ENCODE results near the gene ARHGDIB. TPM values are rescaled to one million over a fixed set of nuclear protein-coding genes. Genes with fewer than 3 reads are reported as not detected.

ARHGDIB gene
- total RNA-seq, 5 donors from 2014 or later (not counting 1 experiment from before 2014, with no cell fraction given): 722 to 938 (median 785) TPM

- H3K4me3 Mint-ChIP-seq: peak overlapping the region; percentile 59 to 97 (median 82)
These were observed 11.8 kb downstream of the ARHGDIB start for GRCh38 chr12:14949631-14950030.

GRCh38 chr12:14948672-14949071 is 12.7 kb downstream of the ARHGDIB start:
- Mint-ChIP-seq H3K27ac (peak overlapping the region; percentile 96 to 99), H3K36me3 (peaks cover 71% of the 10 kb centered on the region), H3K4me3 (peak overlapping the region; percentile 73 to 97 (median 82)), H3K4me1 (peaks cover 93 to 94% (median 94%) of the 10 kb centered on the region in 3 donors), H3K27me3 (no peaks in the 10 kb centered on the region), H3K9me3 (no peaks in the 10 kb centered on the region)
- ChIA-PET CTCF (interaction anchor here in 1 of 2 donors (0.6 to 1.8 kb wide), 12 partner anchors 8 to 914 kb away, joined by 3 to 7 read pairs (median 3); partner anchors contain the start of gene ARHGDIB), POLR2A (interaction anchor here (1.1 to 2.0 kb wide), 7 partner anchors 8 to 583 kb away, joined by 3 to 12 read pairs (median 7); partner anchors contain the start of genes ARHGDIB (in 1 of the 2), ATF7IP (in 1 of the 2), C12orf60 (in 1 of the 2) and WBP11 (in 1 of the 2))
- H3K36me3 ChIP-seq (ENCODE audit: control insufficient read depth in 2 of 2, extremely low read depth in 1 of 2, insufficient read depth in 1 of 2, low read length in 1 of 2): peaks cover 0 to 76% of the 10 kb centered on the region in 2 donors
- H3K4me3 ChIP-seq (ENCODE audit: control insufficient read depth in 1 of 2, extremely low read depth in 1 of 2, low read length in 1 of 2): peak overlapping the region; percentile 23 to 60
- H3K9me3 ChIP-seq: no peaks in the 10 kb centered on the region
- WGBS (ENCODE audit: insufficient coverage): 0% methylated on average over 2 of the region's 3 CpGs
- peak overlapping the region; percentile 97 for H3K27ac ChIP-seq (ENCODE audit: low read length)
- no peaks in the 10 kb centered on the region for H3K27me3 ChIP-seq (replicated peaks in 1 of 2; ENCODE audit: control insufficient read depth in 2 of 2, extremely low read depth in 1 of 2, insufficient read depth in 2 of 2, low read length in 1 of 2)
- H3K4me1 ChIP-seq (ENCODE audit: control insufficient read depth in 1 of 2, extremely low read depth in 1 of 2, insufficient read depth in 2 of 2, low read length in 2 of 2): peaks cover 57 to 76% of the 10 kb centered on the region in 2 experiments
- ATAC-seq (replicated peaks in 1 of 4) (peak; percentile 82 to 90 (median 88)), DNase-seq (peak in 28 of 35 experiments; percentile 42 to 87 (median 58))

More at GRCh38 chr12:14949631-14950030, 11.8 kb downstream of the ARHGDIB start:
- ATAC-seq (replicated peaks in 1 of 4) (no peak), DNase-seq (no peak)
- Mint-ChIP-seq H3K4me1 (peaks cover 98 to 100% (median 100%) of the 10 kb centered on the region in 3 donors), H3K9me3 (no peaks in the 10 kb centered on the region), H3K27ac (peak overlapping the region; percentile 96 to 99), H3K27me3 (no peaks in the 10 kb centered on the region), H3K36me3 (peaks cover 80% of the 10 kb centered on the region)
- POLR2A ChIA-PET: interaction anchor here in 1 of 2 donors (1.1 kb wide), 1 partner anchor 8 kb away, joined by 3 read pairs; no protein-coding TSS in a partner anchor
- 47% methylated on average over 5 of the region's 5 CpGs for WGBS (ENCODE audit: insufficient coverage)
- no peaks in the 10 kb centered on the region for H3K27me3 ChIP-seq (replicated peaks in 1 of 2; ENCODE audit: control insufficient read depth in 2 of 2, extremely low read depth in 1 of 2, insufficient read depth in 2 of 2, low read length in 1 of 2)
- no peak overlapping the region for H3K4me3 ChIP-seq (ENCODE audit: control insufficient read depth in 1 of 2, extremely low read depth in 1 of 2, low read length in 1 of 2)
- H3K9me3 ChIP-seq: no peaks in the 10 kb centered on the region
- CTCF ChIA-PET: no interaction called here
- H3K4me1 ChIP-seq (ENCODE audit: control insufficient read depth in 1 of 2, extremely low read depth in 1 of 2, insufficient read depth in 2 of 2, low read length in 2 of 2): peaks cover 67 to 79% of the 10 kb centered on the region in 2 experiments
- H3K27ac ChIP-seq (ENCODE audit: low read length): peak overlapping the region; percentile 97
- H3K36me3 ChIP-seq (ENCODE audit: control insufficient read depth in 2 of 2, extremely low read depth in 1 of 2, insufficient read depth in 1 of 2, low read length in 1 of 2): peaks cover 0 to 78% of the 10 kb centered on the region in 2 donors

GRCh38 chr12:14946861-14947260 is 14.5 kb downstream of the ARHGDIB start:
- H3K4me1 ChIP-seq (ENCODE audit: control insufficient read depth in 1 of 2, extremely low read depth in 1 of 2, insufficient read depth in 2 of 2, low read length in 2 of 2): peaks cover 47 to 62% of the 10 kb centered on the region in 2 experiments
- peaks cover 84 to 88% (median 86%) of the 10 kb centered on the region in 3 donors for H3K4me1 Mint-ChIP-seq

GRCh38 chr12:14946162-14946561 is 15.2 kb downstream of the ARHGDIB start:
- peak overlapping the region; percentile 10 to 97 (median 14) for H3K4me3 Mint-ChIP-seq
- H3K27ac ChIP-seq (ENCODE audit: low read length): peak overlapping the region; percentile 97
- H3K36me3 ChIP-seq (ENCODE audit: control insufficient read depth in 2 of 2, extremely low read depth in 1 of 2, insufficient read depth in 1 of 2, low read length in 1 of 2): peaks cover 3 to 94% of the 10 kb centered on the region in 2 donors
- ATAC-seq (replicated peaks in 1 of 4): no peak
- no peaks in the 10 kb centered on the region for H3K9me3 Mint-ChIP-seq
- 47% methylated on average over 2 of the region's 2 CpGs for WGBS (ENCODE audit: insufficient coverage)
- H3K27me3 Mint-ChIP-seq: no peaks in the 10 kb centered on the region
- no peak overlapping the region for H3K4me3 ChIP-seq (ENCODE audit: control insufficient read depth in 1 of 2, extremely low read depth in 1 of 2, low read length in 1 of 2)
- H3K4me1 ChIP-seq (ENCODE audit: control insufficient read depth in 1 of 2, extremely low read depth in 1 of 2, insufficient read depth in 2 of 2, low read length in 2 of 2): peaks cover 40 to 55% of the 10 kb centered on the region in 2 experiments
- H3K27me3 ChIP-seq (replicated peaks in 1 of 2; ENCODE audit: control insufficient read depth in 2 of 2, extremely low read depth in 1 of 2, insufficient read depth in 2 of 2, low read length in 1 of 2): no peaks in the 10 kb centered on the region
- peaks cover 74% of the 10 kb centered on the region for H3K36me3 Mint-ChIP-seq
- no peaks in the 10 kb centered on the region for H3K9me3 ChIP-seq
- ChIA-PET CTCF (no interaction called here), POLR2A (interaction anchor here (0.8 to 1.1 kb wide), 3 partner anchors 13 to 173 kb away, joined by 3 read pairs; no protein-coding TSS in a partner anchor)
- H3K4me1 Mint-ChIP-seq: peaks cover 78 to 82% (median 81%) of the 10 kb centered on the region in 3 donors
- peak overlapping the region; percentile 96 to 99 for H3K27ac Mint-ChIP-seq
- DNase-seq: no peak

More at GRCh38 chr12:14946861-14947260, 14.5 kb downstream of the ARHGDIB start:
- peak overlapping the region; percentile 10 to 97 (median 57) for H3K4me3 Mint-ChIP-seq
- Histone ChIP-seq H3K27me3 (replicated peaks in 1 of 2; ENCODE audit: control insufficient read depth in 2 of 2, extremely low read depth in 1 of 2, insufficient read depth in 2 of 2, low read length in 1 of 2) (no peaks in the 10 kb centered on the region), H3K27ac (ENCODE audit: low read length) (peak overlapping the region; percentile 97), H3K9me3 (no peaks in the 10 kb centered on the region), H3K4me3 (ENCODE audit: control insufficient read depth in 1 of 2, extremely low read depth in 1 of 2, low read length in 1 of 2) (no peak overlapping the region), H3K36me3 (ENCODE audit: control insufficient read depth in 2 of 2, extremely low read depth in 1 of 2, insufficient read depth in 1 of 2, low read length in 1 of 2) (peaks cover 3 to 92% of the 10 kb centered on the region in 2 donors)
- POLR2A ChIA-PET: interaction anchor here in 1 of 2 donors (1.8 kb wide), 1 partner anchor 10 kb away, joined by 6 read pairs; no protein-coding TSS in a partner anchor
- DNase-seq: no peak
- no peak for ATAC-seq (replicated peaks in 1 of 4)
- H3K36me3 Mint-ChIP-seq: peaks cover 75% of the 10 kb centered on the region
- no CpG with 5 or more reads among the region's 1 CpG for WGBS (ENCODE audit: insufficient coverage)
- H3K9me3 Mint-ChIP-seq: no peaks in the 10 kb centered on the region
- H3K27ac Mint-ChIP-seq: peak overlapping the region; percentile 96 to 99
- no peaks in the 10 kb centered on the region for H3K27me3 Mint-ChIP-seq
- CTCF ChIA-PET: interaction anchor here in 1 of 2 donors (1.2 kb wide), 1 partner anchor 176 kb away, joined by 3 read pairs; a partner anchor contains a TSS

- Histone ChIP-seq H3K9me3 (no peaks in the 10 kb centered on the region), H3K27ac (ENCODE audit: low read length) (no peak overlapping the region), H3K4me1 (ENCODE audit: control insufficient read depth in 1 of 2, extremely low read depth in 1 of 2, insufficient read depth in 2 of 2, low read length in 2 of 2) (peaks cover 19 to 21% of the 10 kb centered on the region in 2 experiments), H3K36me3 (ENCODE audit: control insufficient read depth in 2 of 2, extremely low read depth in 1 of 2, insufficient read depth in 1 of 2, low read length in 1 of 2) (peaks cover 3 to 73% of the 10 kb centered on the region in 2 donors), H3K4me3 (ENCODE audit: control insufficient read depth in 1 of 2, extremely low read depth in 1 of 2, low read length in 1 of 2) (no peak overlapping the region), H3K27me3 (replicated peaks in 1 of 2; ENCODE audit: control insufficient read depth in 2 of 2, extremely low read depth in 1 of 2, insufficient read depth in 2 of 2, low read length in 1 of 2) (no peaks in the 10 kb centered on the region)
- H3K4me3 Mint-ChIP-seq: no peak overlapping the region
- CTCF ChIA-PET: interaction anchor here (1.2 to 1.4 kb wide), 2 partner anchors 53 kb away, joined by 3 to 14 read pairs; no protein-coding TSS in a partner anchor
- DNase-seq: no peak
- H3K27ac Mint-ChIP-seq: peak overlapping the region; percentile 8 to 53
- H3K36me3 Mint-ChIP-seq: peaks cover 69% of the 10 kb centered on the region
- no peaks in the 10 kb centered on the region for H3K27me3 Mint-ChIP-seq
- H3K4me1 Mint-ChIP-seq: peaks cover 74 to 81% (median 78%) of the 10 kb centered on the region in 3 donors
- POLR2A ChIA-PET: no interaction called here
- 83% methylated on average over 6 of the region's 12 CpGs for WGBS (ENCODE audit: insufficient coverage)
- no peaks in the 10 kb centered on the region for H3K9me3 Mint-ChIP-seq
- ATAC-seq (replicated peaks in 1 of 4): peak in 1 of 4 experiments; percentile 14
These were observed 19.0 kb downstream of the ARHGDIB start for GRCh38 chr12:14942196-14942931.

GRCh38 chr12:14941369-14941768 is 20.0 kb downstream of the ARHGDIB start:
- H3K36me3 ChIP-seq (ENCODE audit: control insufficient read depth in 2 of 2, extremely low read depth in 1 of 2, insufficient read depth in 1 of 2, low read length in 1 of 2): peaks cover 3 to 71% of the 10 kb centered on the region in 2 donors
- Mint-ChIP-seq H3K27me3 (no peaks in the 10 kb centered on the region), H3K36me3 (peaks cover 67% of the 10 kb centered on the region)

More at GRCh38 chr12:14941369-14941768, 20.0 kb downstream of the ARHGDIB start:
- Histone ChIP-seq H3K9me3 (no peaks in the 10 kb centered on the region), H3K27ac (ENCODE audit: low read length) (no peak overlapping the region), H3K4me1 (ENCODE audit: control insufficient read depth in 1 of 2, extremely low read depth in 1 of 2, insufficient read depth in 2 of 2, low read length in 2 of 2) (peaks cover 9 to 15% of the 10 kb centered on the region in 2 experiments), H3K4me3 (ENCODE audit: control insufficient read depth in 1 of 2, extremely low read depth in 1 of 2, low read length in 1 of 2) (no peak overlapping the region), H3K27me3 (replicated peaks in 1 of 2; ENCODE audit: control insufficient read depth in 2 of 2, extremely low read depth in 1 of 2, insufficient read depth in 2 of 2, low read length in 1 of 2) (no peaks in the 10 kb centered on the region)
- peak in 1 of 4 experiments; percentile 25 for ATAC-seq (replicated peaks in 1 of 4)
- WGBS (ENCODE audit: insufficient coverage): no CpG with 5 or more reads among the region's 2 CpGs
- Mint-ChIP-seq H3K9me3 (no peaks in the 10 kb centered on the region), H3K4me1 (peaks cover 74 to 80% (median 77%) of the 10 kb centered on the region in 3 donors), H3K27ac (no peak overlapping the region), H3K4me3 (no peak overlapping the region)
- no peak for DNase-seq
- POLR2A ChIA-PET: interaction anchor here in 1 of 2 donors (0.6 to 1.2 kb wide), 2 partner anchors 68 to 163 kb away, joined by 4 to 11 read pairs; no protein-coding TSS in a partner anchor
- CTCF ChIA-PET: interaction anchor here (0.6 to 1.4 kb wide), 4 partner anchors 10 to 54 kb away, joined by 3 to 14 read pairs (median 3); no protein-coding TSS in a partner anchor

All from T-cell (primary cell).